ENCODE measurements around the gene POLR3E.

POLR3E gene

GRCh38 chr16:22353191-22353919 is 56.1 kb downstream of the POLR3E start:
- TF ChIP-seq CTCF (IDR thresholded peaks at IDR 0.05; ENCODE audit: insufficient read depth, low read length, poor library complexity, severe bottlenecking): no peak
- Histone ChIP-seq H3K36me3 (ENCODE audit: control insufficient read depth, insufficient read depth, low read length) (peaks cover 5% of the 10 kb centered on the region; the same call in 1 of the 2 replicates), H3K27me3 (replicated peaks; ENCODE audit: control insufficient read depth, insufficient read depth, low read length) (no peaks in the 10 kb centered on the region), H3K4me3 (replicated peaks; ENCODE audit: low read depth, low read length) (no peak overlapping the region)
- DNase-seq (ENCODE audit: extremely low read depth, insufficient read length): peak; percentile 21

GRCh38 chr16:22353933-22354541 is 56.8 kb downstream of the POLR3E start:
- Histone ChIP-seq H3K36me3 (ENCODE audit: control insufficient read depth, insufficient read depth, low read length) (peaks cover 5% of the 10 kb centered on the region; the same call in 1 of the 2 replicates), H3K27me3 (replicated peaks; ENCODE audit: control insufficient read depth, insufficient read depth, low read length) (no peaks in the 10 kb centered on the region), H3K4me3 (replicated peaks; ENCODE audit: low read depth, low read length) (no peak overlapping the region)
- no peak for TF ChIP-seq CTCF (IDR thresholded peaks at IDR 0.05; ENCODE audit: insufficient read depth, low read length, poor library complexity, severe bottlenecking)
- no peak for DNase-seq (ENCODE audit: extremely low read depth, insufficient read length)

- no peak for DNase-seq (ENCODE audit: extremely low read depth, insufficient read length)
- Histone ChIP-seq H3K27me3 (replicated peaks; ENCODE audit: control insufficient read depth, insufficient read depth, low read length) (no peaks in the 10 kb centered on the region), H3K4me3 (replicated peaks; ENCODE audit: low read depth, low read length) (no peak overlapping the region), H3K36me3 (ENCODE audit: control insufficient read depth, insufficient read depth, low read length) (no peaks in the 10 kb centered on the region)
- no peak for TF ChIP-seq CTCF (IDR thresholded peaks at IDR 0.05; ENCODE audit: insufficient read depth, low read length, poor library complexity, severe bottlenecking)
These were observed 58.3 kb downstream of the POLR3E start for GRCh38 chr16:22355487-22355908.

- peaks cover 2% of the 10 kb centered on the region for H3K36me3 ChIP-seq (ENCODE audit: control insufficient read depth, insufficient read depth, low read length)
- DNase-seq (ENCODE audit: extremely low read depth, insufficient read length): peak; percentile 20
- no peaks in the 10 kb centered on the region for H3K27me3 ChIP-seq (replicated peaks; ENCODE audit: control insufficient read depth, insufficient read depth, low read length)
- H3K4me3 ChIP-seq (replicated peaks; ENCODE audit: low read depth, low read length): no peak overlapping the region
- TF ChIP-seq CTCF (IDR thresholded peaks at IDR 0.05; ENCODE audit: insufficient read depth, low read length, poor library complexity, severe bottlenecking): no peak
These were observed 59.9 kb downstream of the POLR3E start for GRCh38 chr16:22356930-22357634.

GRCh38 chr16:22357635-22357971 is 60.4 kb downstream of the POLR3E start:
- no peaks in the 10 kb centered on the region for H3K27me3 ChIP-seq (replicated peaks; ENCODE audit: control insufficient read depth, insufficient read depth, low read length)
- H3K4me3 ChIP-seq (replicated peaks; ENCODE audit: low read depth, low read length): no peak overlapping the region
- TF ChIP-seq CTCF (IDR thresholded peaks at IDR 0.05; ENCODE audit: insufficient read depth, low read length, poor library complexity, severe bottlenecking): no peak
- peak; percentile 38 for DNase-seq (ENCODE audit: extremely low read depth, insufficient read length)
- peaks cover 2% of the 10 kb centered on the region for H3K36me3 ChIP-seq (ENCODE audit: control insufficient read depth, insufficient read depth, low read length)
